GM23338 (cell line): ENCODE data around the gene ARHGAP1. TPM values are rescaled to one million over a fixed set of nuclear protein-coding genes. Genes with fewer than 3 reads are reported as not detected.
A peak's percentile ranks its signal among the peaks of the same experiment; 100 is the strongest.

Source experiments
- ATAC-seq: fragments of 200-7000 bp; cut with Tn5 transposase; 3 replicates; pipeline ENCODE4 v1.9.1; 2020
- DNase-seq: peaks from one replicate; pipeline ENCODE4 v3.0.0-alpha.2; 2015; ENCODE audit warnings: low spot score
- H2AFZ ChIP-seq: fragments of 200-600 bp; sonication (generic); 2 replicates; pipeline ENCODE4 v1.8.0; 2016; ENCODE audit warnings: antibody characterized with exemption, mild to moderate bottlenecking, moderate library complexity
- H3F3A ChIP-seq: fragments of 200-600 bp; sonication (generic); replicated peaks from 2 replicates; pipeline ENCODE4 v1.8.0; 2017; ENCODE audit warnings: antibody characterized with exemption, mixed run types, low read depth
- H3K27ac ChIP-seq: fragments of 200-600 bp; sonication (generic); 2 replicates; pipeline ENCODE4 v1.6.1; 2016; ENCODE audit warnings: low read depth
- H3K27me3 ChIP-seq: fragments of 200-600 bp; sonication (generic); 2 replicates; pipeline ENCODE4 v1.8.0; 2016; ENCODE audit warnings: mild to moderate bottlenecking, mixed run types, moderate library complexity; ENCODE audit not compliant: insufficient read depth
- H3K36me3 ChIP-seq: fragments of 200-600 bp; sonication (generic); 2 replicates; pipeline ENCODE4 v1.8.0; 2016; ENCODE audit warnings: mild to moderate bottlenecking; ENCODE audit not compliant: insufficient read depth
- H3K4me1 ChIP-seq: fragments of 200-600 bp; sonication (generic); 2 replicates; pipeline ENCODE4 v1.8.0; 2016; ENCODE audit warnings: mild to moderate bottlenecking, moderate library complexity; ENCODE audit not compliant: insufficient read depth
- H3K4me2 ChIP-seq: fragments of 200-600 bp; sonication (generic); 2 replicates; pipeline ENCODE4 v1.7.1; 2017; ENCODE audit warnings: mixed run types
- H3K4me3 ChIP-seq: fragments of 200-600 bp; sonication (generic); 2 replicates; pipeline ENCODE4 v1.6.1; 2016; ENCODE audit warnings: mixed run types
- H3K79me2 ChIP-seq: fragments of 200-600 bp; sonication (generic); replicated peaks from 2 replicates; pipeline ENCODE4 v1.8.0; 2017; ENCODE audit warnings: mild to moderate bottlenecking; ENCODE audit not compliant: insufficient read depth
- H3K9me2 ChIP-seq: fragments of 200-600 bp; sonication (generic); 2 replicates; pipeline ENCODE4 v1.8.0; 2017; ENCODE audit not compliant: insufficient read depth
- H4K20me1 ChIP-seq: fragments of 200-600 bp; sonication (generic); replicated peaks from 2 replicates; pipeline ENCODE4 v1.8.0; 2017; ENCODE audit warnings: mild to moderate bottlenecking; ENCODE audit not compliant: insufficient read depth
- H3K27ac Mint-ChIP-seq: 2 replicates; pipeline ENCODE4 v1.8.0; 2020; ENCODE audit warnings: inconsistent platforms, mild to moderate bottlenecking, moderate library complexity, mixed read lengths
- H3K27me3 Mint-ChIP-seq: 3 replicates; pipeline ENCODE4 v1.8.0; 2022; ENCODE audit warnings: low read depth, mild to moderate bottlenecking, moderate library complexity, mixed read lengths, inconsistent platforms; ENCODE audit not compliant: insufficient read depth, poor library complexity
- H3K36me3 Mint-ChIP-seq: 3 replicates; pipeline ENCODE4 v1.8.0; 2021; ENCODE audit warnings: low read depth, mild to moderate bottlenecking, inconsistent platforms, moderate library complexity, mixed read lengths
- H3K4me1 Mint-ChIP-seq: 3 replicates; pipeline ENCODE4 v1.8.0; 2020; ENCODE audit warnings: mild to moderate bottlenecking, inconsistent platforms, mixed read lengths
- H3K4me3 Mint-ChIP-seq: 3 replicates; pipeline ENCODE4 v1.8.0; 2021; ENCODE audit warnings: moderate library complexity, mild to moderate bottlenecking, inconsistent platforms, mixed read lengths
- H3K9me3 Mint-ChIP-seq: 3 replicates; pipeline ENCODE4 v1.8.0; 2020; ENCODE audit warnings: moderate library complexity, mild to moderate bottlenecking, inconsistent platforms, mixed read lengths
- CREB1 ChIP-seq: fragments of 250-450 bp; sonication (Bioruptor Pico); IDR thresholded peaks from 2 replicates; pipeline ENCODE4 v1.5.0; 2020; ENCODE audit warnings: low read depth, mild to moderate bottlenecking, moderate library complexity
- CTCF ChIP-seq, 2 experiments: fragments of 200-600 bp in 1 of 2; sonication (generic) in 1 of 2; conservative IDR thresholded peaks; 2 replicates each; pipeline versions ENCODE4 v1.5.1 to v1.6.1; 2016 to 2017; ENCODE audit warnings: antibody characterized with exemption in 2 of 2, low read depth in 2 of 2, mild to moderate bottlenecking in 2 of 2, moderate library complexity in 1 of 2
- ETS1 ChIP-seq: IDR thresholded peaks from 2 replicates; pipeline ENCODE4 v1.6.1; 2016; ENCODE audit warnings: antibody characterized with exemption
- EZH2 ChIP-seq: fragments of 200-600 bp; sonication (generic); IDR thresholded peaks from one replicate; pipeline ENCODE4 v1.8.0; 2017; ENCODE audit warnings: antibody characterized with exemption, mild to moderate bottlenecking, low read depth; ENCODE audit not compliant: unreplicated experiment
- EZH2phosphoT487 ChIP-seq: fragments of 200-600 bp; sonication (generic); IDR thresholded peaks from one replicate; pipeline ENCODE4 v1.8.1; 2018; ENCODE audit warnings: antibody characterized with exemption; ENCODE audit not compliant: unreplicated experiment
- JUNB ChIP-seq: IDR thresholded peaks from one replicate; pipeline ENCODE4 v1.6.1; 2016; ENCODE audit warnings: antibody characterized with exemption; ENCODE audit not compliant: unreplicated experiment
- NANOG ChIP-seq: IDR thresholded peaks from 2 replicates; pipeline ENCODE4 v1.6.1; 2016; ENCODE audit warnings: antibody characterized with exemption, borderline replicate concordance
- POLR2AphosphoS5 ChIP-seq: IDR thresholded peaks from 2 replicates; pipeline ENCODE4 v1.6.1; 2016; ENCODE audit warnings: antibody characterized with exemption, low read depth
- REST ChIP-seq: IDR thresholded peaks from one replicate; pipeline ENCODE4 v1.6.1; 2018; ENCODE audit warnings: antibody characterized with exemption; ENCODE audit not compliant: unreplicated experiment
- STAT1 ChIP-seq: IDR thresholded peaks from one replicate; pipeline ENCODE4 v1.6.1; 2016; ENCODE audit warnings: antibody characterized with exemption; ENCODE audit not compliant: unreplicated experiment
- ZNF114 ChIP-seq: fragments of 250-450 bp; sonication (Bioruptor Pico); IDR thresholded peaks from 2 replicates; pipeline ENCODE4 v1.5.0; 2020; ENCODE audit warnings: mild to moderate bottlenecking, moderate library complexity
- long read RNA-seq: library from polyadenylated mRNA; unstranded; transcript quantifications from one replicate; pipeline ENCODE4 v2.0.0, GENCODE V29; 2020; ENCODE audit not compliant: unreplicated experiment
- polyA plus RNA-seq: library from polyadenylated mRNA; unstranded; fragments of >200 nt; fragmentation: Nextera tagmentation; extraction: Ambion mirVana; gene quantifications from 2 replicates; pipeline ENCODE4 v1.2.1, GENCODE V29; 2016
- total RNA-seq: library from RNA; depleted of rRNA; stranded (reverse); fragments of >200 nt; shearing (Covaris generic); gene quantifications from 2 replicates; pipeline ENCODE4 v1.2.3, GENCODE V29; 2014; rRNA removed

Gene ARHGAP1
- total RNA-seq (30.4 and 38.1 TPM in 2 replicates), polyA plus RNA-seq (23.4 and 23.5 TPM in 2 replicates)
- long read RNA-seq, partial matches to known transcripts = 0 of 20 reads
- long read RNA-seq, other reads (novel, unspliced or antisense) = 16 of 20 reads

GRCh38 chr11:46700241-46701077 lies at the start of gene ARHGAP1, which contains the start of gene ZNF408:
ARHGAP1 (minus strand) TSS chr11:46700619; CDS start chr11:46696107, 4,512 bp downstream.
ZNF408 (plus strand) TSS chr11:46701031; CDS start chr11:46701048, 17 bp downstream.
- H4K20me1 ChIP-seq = no peaks in the 10 kb centered on the region; the same call in 1 of the 2 replicates
- Mint-ChIP-seq H3K9me3 (no peaks in the 10 kb centered on the region), H3K4me3 (peak within 1 kb of the TSS; percentile 96), H3K27ac (peak within 1 kb of the TSS; percentile 100), H3K27me3 (peaks cover 15% of the 10 kb centered on the region), H3K36me3 (peaks cover 37% of the 10 kb centered on the region), H3K4me1 (peaks cover 19% of the 10 kb centered on the region)
- H2AFZ ChIP-seq = peak within 1 kb of the TSS; percentile 98
- peaks cover 26% of the 10 kb centered on the region for H3K36me3 ChIP-seq
- peak within 1 kb of the TSS; percentile 99 for H3K27ac ChIP-seq
- no peaks in the 10 kb centered on the region for H3K27me3 ChIP-seq
- 0 out of 2 replicates have a peak, but pooled peaks cover 4% of the 10 kb centered on the region for H3K4me1 ChIP-seq
- TF ChIP-seq ZNF114 (CRISPR knock-in tag) (peak; percentile 80; the same call in 1 of the 2 replicates), ETS1 (peak; percentile 85), STAT1 (no peak), EZH2phosphoT487 (no peak), REST (no peak), POLR2AphosphoS5 (peak; percentile 80), NANOG (peak; percentile 19; the same call in 1 of the 2 replicates), CREB1 (CRISPR knock-in tag) (peak; percentile 76)
- no peaks in the 10 kb centered on the region for H3K9me2 ChIP-seq
- peak within 1 kb of the TSS; percentile 92 for H3K4me2 ChIP-seq
- peak within 1 kb of the TSS; percentile 90 for H3K4me3 ChIP-seq
- no peaks in the 10 kb centered on the region for H3F3A ChIP-seq
- H3K79me2 ChIP-seq = peaks cover 30% of the 10 kb centered on the region
- peak; percentile 100 for DNase-seq
- peak; percentile 97 for ATAC-seq

- Mint-ChIP-seq H3K27me3 (no peaks in the 10 kb centered on the region), H3K9me3 (no peaks in the 10 kb centered on the region), H3K4me1 (no peaks in the 10 kb centered on the region), H3K4me3 (no peak overlapping the region), H3K36me3 (peaks cover 83% of the 10 kb centered on the region), H3K27ac (no peak overlapping the region)
- peaks cover 81% of the 10 kb centered on the region for H3K36me3 ChIP-seq
- no peaks in the 10 kb centered on the region for H3K79me2 ChIP-seq
- ATAC-seq = no peak
- peaks cover 3% of the 10 kb centered on the region; the same call in 1 of the 2 replicates for H4K20me1 ChIP-seq
- H3K27ac ChIP-seq = no peak overlapping the region
- no peaks in the 10 kb centered on the region for H3K9me2 ChIP-seq
- no peaks in the 10 kb centered on the region; the same call in 1 of the 2 replicates for H3F3A ChIP-seq
- H3K4me2 ChIP-seq = no peak overlapping the region
- no peak for DNase-seq
- H3K4me1 ChIP-seq = no peaks in the 10 kb centered on the region
- no peak overlapping the region for H2AFZ ChIP-seq
- no peaks in the 10 kb centered on the region for H3K27me3 ChIP-seq
- H3K4me3 ChIP-seq = no peak overlapping the region
- TF ChIP-seq ZNF114 (CRISPR knock-in tag) (no peak), STAT1 (no peak), CTCF (conservative IDR thresholded peaks at IDR 0.05; ENCODE audit: low read depth in 2 of 2) (no peak), ETS1 (no peak), JUNB (no peak), EZH2 (no peak), EZH2phosphoT487 (no peak), NANOG (no peak), CREB1 (CRISPR knock-in tag) (no peak)
Observed at GRCh38 chr11:46747150-46747549, 46.7 kb upstream of the ARHGAP1 start.
